HepG2 (cell line): ENCODE data around the gene PHF10. TPM values are rescaled to one million over a fixed set of nuclear protein-coding genes. Genes with fewer than 3 reads are reported as not detected.

Source experiments
- AGO1 ChIP-seq: fragments of 200-400 bp; formaldehyde crosslinking; IDR thresholded peaks from 2 replicates; pipeline ENCODE4 v1.6.1; 2017; ENCODE audit warnings: mild to moderate bottlenecking, low read depth, low read length, moderate library complexity; ENCODE audit not compliant: poor library complexity, severe bottlenecking
- AGO2 ChIP-seq: fragments of 200-400 bp; formaldehyde crosslinking; optimal IDR thresholded peaks from 2 replicates; pipeline ENCODE3; 2017; ENCODE audit warnings: mild to moderate bottlenecking, low read depth, low read length, moderate library complexity
- CHCHD3 ChIP-seq: sonication (generic); formaldehyde crosslinking; IDR thresholded peaks from 2 replicates; pipeline ENCODE4 v1.8.0; 2022; ENCODE audit warnings: mild to moderate bottlenecking, missing genetic modification reagents, moderate library complexity
- HMG20B ChIP-seq: conservative IDR thresholded peaks from 2 replicates; pipeline ENCODE4 v1.6.1; 2016; ENCODE audit warnings: missing genetic modification reagents, missing compliant biosample characterization
- JDP2 ChIP-seq: sonication (generic); formaldehyde crosslinking; IDR thresholded peaks from 2 replicates; pipeline ENCODE4 v1.8.1; 2022; ENCODE audit warnings: missing genetic modification reagents, borderline replicate concordance
- MAFK ChIP-seq, 2 experiments: IDR thresholded peaks in 1 of 2; conservative IDR thresholded peaks in 1 of 2; 2 replicates each; pipeline ENCODE4 v1.6.1; 2011; ENCODE audit warnings: improper control_type of control experiment in 2 of 2, low read length in 2 of 2
- MTA3 ChIP-seq: sonication (generic); formaldehyde crosslinking; IDR thresholded peaks from 2 replicates; pipeline ENCODE4 v1.4.0; 2020; ENCODE audit warnings: missing genetic modification reagents
- NFE2L1 ChIP-seq: sonication (generic); formaldehyde crosslinking; IDR thresholded peaks from 2 replicates; pipeline ENCODE4 v1.4.0; 2020; ENCODE audit warnings: missing genetic modification reagents, mild to moderate bottlenecking, borderline replicate concordance
- NR2F2 ChIP-seq: IDR thresholded peaks from 2 replicates; pipeline ENCODE4 v1.6.1; 2012; ENCODE audit warnings: low read depth, inconsistent platforms, borderline replicate concordance
- SALL1 ChIP-seq: sonication (generic); formaldehyde crosslinking; IDR thresholded peaks from 2 replicates; pipeline ENCODE4 v1.8.0; 2022; ENCODE audit warnings: mild to moderate bottlenecking, missing genetic modification reagents
- SMAD3 ChIP-seq: sonication (generic); formaldehyde crosslinking; IDR thresholded peaks from 2 replicates; pipeline ENCODE4 v1.4.0; 2020; ENCODE audit warnings: missing genetic modification reagents
- SOX13 ChIP-seq, 3 experiments: fragments of 450-650 bp in 1 of 3; sonication (generic) in 1 of 3; formaldehyde crosslinking in 1 of 3; IDR thresholded peaks in 2 of 3; conservative IDR thresholded peaks in 1 of 3; 2 replicates each; pipeline versions ENCODE4 v1.5.0 to v1.6.1; 2016 to 2020; ENCODE audit warnings: antibody characterized with exemption in 1 of 3, mild to moderate bottlenecking in 1 of 3, missing compliant biosample characterization in 1 of 3, missing genetic modification reagents in 1 of 3, moderate library complexity in 1 of 3
- SOX5 ChIP-seq: IDR thresholded peaks from 2 replicates; pipeline ENCODE4 v1.6.1; 2016; ENCODE audit warnings: borderline replicate concordance
- SP1 ChIP-seq, 2 experiments: fragments of 450-650 bp in 1 of 2; sonication (generic) in 1 of 2; formaldehyde crosslinking in 1 of 2; IDR thresholded peaks; 2 replicates each; pipeline versions ENCODE4 v1.4.0 to v1.6.1; 2016 to 2020; ENCODE audit warnings: missing genetic modification reagents in 1 of 2
- TAF15 ChIP-seq: fragments of 200-400 bp; formaldehyde crosslinking; IDR thresholded peaks from one replicate; pipeline ENCODE4 v1.6.1; 2018; ENCODE audit warnings: mild to moderate bottlenecking, low read depth, low read length; ENCODE audit not compliant: poor library complexity, severe bottlenecking
- U2AF2 ChIP-seq: fragments of 200-400 bp; formaldehyde crosslinking; IDR thresholded peaks from 2 replicates; pipeline ENCODE4 v1.6.1; 2017; ENCODE audit warnings: low read depth, mild to moderate bottlenecking, low read length
- ZFP82 ChIP-seq: sonication (generic); formaldehyde crosslinking; IDR thresholded peaks from 2 replicates; pipeline ENCODE4 v1.5.1; 2020; ENCODE audit warnings: mild to moderate bottlenecking, missing genetic modification reagents, borderline replicate concordance
- ZNF160 ChIP-seq: sonication (generic); formaldehyde crosslinking; IDR thresholded peaks from 2 replicates; pipeline ENCODE4 v1.8.0; 2022; ENCODE audit warnings: mild to moderate bottlenecking, inconsistent platforms, missing genetic modification reagents
- ZNF224 ChIP-seq: sonication (generic); formaldehyde crosslinking; IDR thresholded peaks from 2 replicates; pipeline ENCODE4 v1.5.0; 2020; ENCODE audit warnings: mild to moderate bottlenecking, missing genetic modification reagents
- ZNF546 ChIP-seq: sonication (generic); formaldehyde crosslinking; conservative IDR thresholded peaks from 2 replicates; pipeline ENCODE4 v1.8.1; 2023; ENCODE audit warnings: mild to moderate bottlenecking, missing genetic modification reagents
- ZNF567 ChIP-seq: sonication (generic); formaldehyde crosslinking; IDR thresholded peaks from 2 replicates; pipeline ENCODE4 v1.8.1; 2023; ENCODE audit warnings: mild to moderate bottlenecking, missing genetic modification reagents, borderline replicate concordance
- ZSCAN20 ChIP-seq: sonication (generic); formaldehyde crosslinking; IDR thresholded peaks from 2 replicates; pipeline ENCODE4 v1.4.0; 2020; ENCODE audit warnings: missing genetic modification reagents, mild to moderate bottlenecking, borderline replicate concordance
- polyA plus RNA-seq, 8 experiments: library from polyadenylated mRNA; depleted of rRNA in 3 of 8; stranded (reverse) in 7 of 8; unstranded in 1 of 8; fragments of >200 nt; fragmentation: Illumina TruSeq in 4 of 8; extraction: Trizol in 4 of 8; gene quantifications; 2 replicates each; pipeline versions ENCODE4 v1.2.1 to v1.2.3, GENCODE V29; 2011 to 2016; ENCODE audit warnings: low read depth in 4 of 8, missing spikeins in 1 of 8, mixed read lengths in 1 of 8; ENCODE audit not compliant: insufficient read depth in 1 of 8
- total RNA-seq, 5 experiments: library from RNA; depleted of rRNA; stranded (reverse); fragments of >200 nt; fragmentation: Illumina TruSeq; extraction: Trizol; gene quantifications; 2 replicates each; pipeline ENCODE4 v1.2.3, GENCODE V29; 2016; ENCODE audit warnings: low read depth in 1 of 5
- TF ChIP-seq, protein P1 (sequence below): sonication (generic); formaldehyde crosslinking; IDR thresholded peaks from 2 replicates; pipeline ENCODE4 v1.5.1; 2020; ENCODE audit warnings: missing genetic modification reagents, mild to moderate bottlenecking, borderline replicate concordance
- TF ChIP-seq, protein P2 (sequence below): sonication (generic); formaldehyde crosslinking; IDR thresholded peaks from 2 replicates; pipeline ENCODE4 v1.5.0; 2020; ENCODE audit warnings: missing genetic modification reagents

The PHF10 gene
- total and polyA plus RNA-seq, 2 of the 13 experiments (the other 11 are each of a cell fraction or from before 2014, with no cell fraction given), result 42.1 to 84.1 TPM

DNA sequence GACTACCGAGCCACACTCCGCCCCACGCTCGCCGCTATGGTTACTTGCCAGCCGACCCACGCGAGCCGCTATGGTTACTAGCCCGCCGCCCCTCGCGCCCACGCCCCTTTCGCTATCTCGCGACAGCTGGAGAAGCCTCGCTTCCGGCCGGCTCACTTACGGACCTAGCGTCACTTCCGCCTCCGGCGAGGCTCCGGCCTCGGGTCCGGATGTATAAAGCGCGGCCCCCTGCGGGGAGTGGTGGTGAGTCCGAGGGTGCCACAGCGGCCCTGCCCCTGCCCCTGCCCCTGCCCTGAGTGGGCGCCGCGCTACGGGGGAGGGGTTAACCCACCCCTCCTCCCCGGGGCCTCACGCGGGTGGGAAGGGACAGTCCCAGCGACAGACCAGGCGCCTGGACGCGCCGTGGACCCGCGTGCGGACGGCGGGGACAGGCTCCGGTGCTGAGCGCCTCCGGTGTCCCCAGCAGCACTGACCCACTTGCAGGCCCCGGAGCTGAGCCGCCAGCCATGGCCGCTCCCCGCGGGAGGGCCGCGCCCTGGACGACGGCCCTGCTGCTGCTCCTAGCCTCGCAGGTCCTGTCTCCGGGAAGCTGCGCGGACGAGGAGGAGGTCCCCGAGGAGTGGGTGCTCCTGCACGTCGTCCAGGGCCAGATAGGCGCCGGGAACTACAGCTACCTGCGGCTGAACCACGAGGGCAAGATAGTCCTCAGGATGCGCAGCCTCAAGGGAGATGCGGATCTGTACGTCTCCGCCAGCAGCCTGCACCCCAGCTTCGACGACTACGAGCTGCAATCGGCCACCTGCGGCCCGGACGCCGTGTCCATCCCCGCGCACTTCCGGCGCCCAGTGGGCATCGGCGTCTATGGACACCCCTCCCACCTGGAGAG is 22.1 kb downstream of the PHF10 start, which contains the start of the genes C6orf120 and WDR27 (continued):
- TF ChIP-seq SOX13 (IDR thresholded peaks at IDR 0.05) (no peak; the same call in 1 of the 2 replicates), SOX13 (CRISPR knock-in tag; conservative IDR thresholded peaks at IDR 0.05 in 1 of 2, IDR thresholded peaks at IDR 0.05 in 1 of 2) (peak in 1 of 2 experiments; percentile 36; a peak in 2 of 4 replicates), NR2F2 (0 out of 2 replicates have a peak, but pooled peaks have one; percentile 9), ZFP82 (CRISPR knock-in tag) (0 out of 2 replicates have a peak, but pooled peaks have one; percentile 9), TAF15 (peak; percentile 97), MTA3 (CRISPR knock-in tag) (no peak), ZNF567 (CRISPR knock-in tag) (peak; percentile 94; the same call in 1 of the 2 replicates), SALL1 (peak; percentile 80; the same call in 1 of the 2 replicates), ZNF546 (CRISPR knock-in tag) (peak; percentile 99), HMG20B (CRISPR knock-in tag) (no peak), NFE2L1 (CRISPR knock-in tag) (no peak; the same call in 1 of the 2 replicates), ZSCAN20 (CRISPR knock-in tag) (peak; percentile 82), U2AF2 (no peak), CHCHD3 (CRISPR knock-in tag) (peak; percentile 94; the same call in 1 of the 2 replicates), ZNF224 (peak; percentile 77; the same call in 1 of the 2 replicates), AGO1 (peak; percentile 80), ZNF160 (peak; percentile 82), JDP2 (peak; percentile 6; the same call in 1 of the 2 replicates), SOX5 (CRISPR knock-in tag) (peak; percentile 74; the same call in 1 of the 2 replicates), SP1 (IDR thresholded peaks at IDR 0.05) (peak; percentile 85; the same call in 1 of the 2 replicates), SP1 (CRISPR knock-in tag; IDR thresholded peaks at IDR 0.05) (peak; percentile 82), AGO2 (peak; percentile 99), MAFK (conservative IDR thresholded peaks at IDR 0.05 in 1 of 2, IDR thresholded peaks at IDR 0.05 in 1 of 2; ENCODE audit: low read length in 2 of 2) (no peak), SMAD3 (CRISPR knock-in tag) (peak; percentile 43; the same call in 1 of the 2 replicates)
- TF ChIP-seq, protein P1, sequence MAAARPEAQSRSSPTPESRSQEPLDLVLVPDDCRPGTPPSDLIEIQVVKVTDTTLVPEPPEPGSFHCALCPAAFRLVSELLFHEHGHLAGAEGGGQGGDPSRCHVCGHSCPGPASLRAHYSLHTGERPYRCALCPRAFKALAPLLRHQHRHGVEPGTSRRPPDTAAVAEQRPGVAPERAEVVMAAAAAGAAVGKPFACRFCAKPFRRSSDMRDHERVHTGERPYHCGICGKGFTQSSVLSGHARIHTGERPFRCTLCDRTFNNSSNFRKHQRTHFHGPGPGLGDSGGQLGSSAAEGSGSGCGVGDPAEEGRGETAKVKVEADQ (CRISPR knock-in tag), result 0 out of 2 replicates have a peak, but pooled peaks have one; percentile 7
- TF ChIP-seq, protein P2, sequence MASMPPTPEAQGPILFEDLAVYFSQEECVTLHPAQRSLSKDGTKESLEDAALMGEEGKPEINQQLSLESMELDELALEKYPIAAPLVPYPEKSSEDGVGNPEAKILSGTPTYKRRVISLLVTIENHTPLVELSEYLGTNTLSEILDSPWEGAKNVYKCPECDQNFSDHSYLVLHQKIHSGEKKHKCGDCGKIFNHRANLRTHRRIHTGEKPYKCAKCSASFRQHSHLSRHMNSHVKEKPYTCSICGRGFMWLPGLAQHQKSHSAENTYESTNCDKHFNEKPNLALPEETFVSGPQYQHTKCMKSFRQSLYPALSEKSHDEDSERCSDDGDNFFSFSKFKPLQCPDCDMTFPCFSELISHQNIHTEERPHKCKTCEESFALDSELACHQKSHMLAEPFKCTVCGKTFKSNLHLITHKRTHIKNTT (CRISPR knock-in tag), result 0 out of 2 replicates have a peak, but pooled peaks have one; percentile 61
